Measurements from ENCODE around the gene USH2A. TPM values are rescaled to one million over a fixed set of nuclear protein-coding genes. Genes with fewer than 3 reads are reported as not detected.

Gene USH2A
- total and polyA plus RNA-seq, 5 experiments from 2014 or later, result not detected

DNA sequence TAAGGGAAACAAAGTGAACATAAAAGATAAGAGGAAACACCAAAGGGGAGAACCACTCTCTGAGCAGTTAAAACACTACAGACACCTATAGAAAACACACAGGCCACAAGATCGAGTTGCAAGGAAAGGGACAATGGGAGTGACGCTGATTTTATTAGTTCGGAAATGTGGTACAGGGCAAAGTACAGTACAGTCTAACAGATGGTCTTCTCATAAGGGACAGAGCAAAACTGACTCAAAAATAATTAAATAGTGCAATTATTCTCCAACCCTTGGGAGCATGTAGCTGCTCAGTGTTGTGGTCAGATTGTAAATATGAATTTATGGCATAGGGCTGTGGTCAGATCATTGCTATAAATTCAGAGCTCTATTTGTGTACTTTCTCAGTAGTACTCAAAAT, 352.0 kb downstream of the USH2A start:
- DNase-seq (no peak), ATAC-seq (no peak)
- H3K27ac Mint-ChIP-seq, result no peak overlapping the region
- POLR2A ChIA-PET, result no interaction called here
- H3K9me3 Mint-ChIP-seq, result peaks cover 0 to 17% (median 11%) of the 10 kb centered on the region in 9 donors
- H3K27me3 Mint-ChIP-seq, result peaks cover 0 to 8% (median 0%) of the 10 kb centered on the region in 5 donors
- no peaks in the 10 kb centered on the region for H3K36me3 Mint-ChIP-seq
- H3K4me1 Mint-ChIP-seq, result no peaks in the 10 kb centered on the region
- no peak overlapping the region for H3K4me3 Mint-ChIP-seq

DNA sequence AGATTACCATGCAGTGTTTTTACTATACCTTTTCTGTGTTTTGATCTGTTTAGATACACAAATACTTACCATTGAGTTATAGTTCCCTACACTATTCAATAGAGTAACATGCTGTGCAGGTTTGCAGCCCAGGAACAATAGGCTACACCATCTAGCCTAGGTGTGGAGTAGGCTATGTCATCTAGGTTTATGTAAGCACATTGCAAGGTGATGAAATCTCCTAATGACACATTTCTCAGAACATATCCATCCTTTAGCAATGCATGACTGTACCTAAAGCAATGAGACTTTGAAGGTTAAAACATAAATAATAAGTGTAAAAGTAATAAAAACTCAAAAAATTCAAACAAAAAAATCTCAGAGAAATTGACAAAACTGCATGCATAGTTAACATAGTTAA, 358.6 kb downstream of the USH2A start:
- no peak overlapping the region for H3K4me3 Mint-ChIP-seq
- H3K4me1 Mint-ChIP-seq, result no peaks in the 10 kb centered on the region
- H3K27me3 Mint-ChIP-seq, result peaks cover 0 to 8% (median 0%) of the 10 kb centered on the region in 5 donors
- POLR2A ChIA-PET, result no interaction called here
- ATAC-seq (no peak), DNase-seq (no peak)
- H3K36me3 Mint-ChIP-seq, result no peaks in the 10 kb centered on the region
- no peak overlapping the region for H3K27ac Mint-ChIP-seq
- H3K9me3 Mint-ChIP-seq, result peaks cover 1 to 40% (median 9%) of the 10 kb centered on the region in 9 donors

DNA sequence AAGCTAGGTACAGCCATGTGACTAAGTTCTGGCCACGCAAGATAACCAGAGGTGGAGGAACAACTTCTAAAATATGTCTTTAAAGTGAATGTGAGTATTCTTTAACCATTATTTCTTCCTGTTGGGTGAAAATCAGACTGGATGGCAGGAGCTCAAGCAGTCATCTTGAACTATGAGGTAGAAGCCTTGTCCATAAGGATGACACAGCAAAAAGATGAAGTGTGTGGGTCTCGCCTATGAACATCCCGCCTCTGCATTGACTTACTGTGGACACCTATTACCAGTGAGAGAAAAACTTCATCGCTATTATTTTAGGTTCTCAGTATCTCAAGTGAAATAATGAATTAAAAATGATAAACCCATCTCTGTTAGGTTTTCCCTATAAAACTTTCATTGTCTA, 365.3 kb downstream of the USH2A start:
- H3K36me3 Mint-ChIP-seq, result no peaks in the 10 kb centered on the region
- DNase-seq, result no peak
- H3K9me3 Mint-ChIP-seq, result peaks cover 0 to 15% (median 3%) of the 10 kb centered on the region in 9 donors
- ATAC-seq, result no peak
- no peak overlapping the region for H3K27ac Mint-ChIP-seq
- no peak overlapping the region for H3K4me3 Mint-ChIP-seq
- no peaks in the 10 kb centered on the region for H3K27me3 Mint-ChIP-seq
- POLR2A ChIA-PET, result no interaction called here
- H3K4me1 Mint-ChIP-seq, result no peaks in the 10 kb centered on the region

DNA sequence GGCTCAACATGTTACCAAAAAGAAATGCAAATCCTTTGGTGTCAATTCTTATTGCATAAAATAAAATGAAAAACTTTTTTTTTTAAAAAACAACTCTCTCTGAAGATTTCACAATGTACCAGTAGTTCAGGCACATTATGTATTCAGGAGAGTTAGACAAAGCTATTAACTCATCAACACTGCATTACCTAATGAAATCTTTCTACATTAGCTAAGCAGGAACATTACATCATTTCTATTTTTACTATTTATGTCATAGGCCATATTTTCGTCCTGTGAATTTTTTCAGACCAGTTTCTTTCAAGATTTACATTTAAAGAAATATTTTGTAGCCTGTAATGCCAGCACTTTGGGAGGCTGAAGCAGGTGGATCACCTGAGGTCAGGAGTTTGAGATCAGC, 366.2 kb downstream of the USH2A start:
- H3K27me3 Mint-ChIP-seq, result no peaks in the 10 kb centered on the region
- DNase-seq, result no peak

DNA sequence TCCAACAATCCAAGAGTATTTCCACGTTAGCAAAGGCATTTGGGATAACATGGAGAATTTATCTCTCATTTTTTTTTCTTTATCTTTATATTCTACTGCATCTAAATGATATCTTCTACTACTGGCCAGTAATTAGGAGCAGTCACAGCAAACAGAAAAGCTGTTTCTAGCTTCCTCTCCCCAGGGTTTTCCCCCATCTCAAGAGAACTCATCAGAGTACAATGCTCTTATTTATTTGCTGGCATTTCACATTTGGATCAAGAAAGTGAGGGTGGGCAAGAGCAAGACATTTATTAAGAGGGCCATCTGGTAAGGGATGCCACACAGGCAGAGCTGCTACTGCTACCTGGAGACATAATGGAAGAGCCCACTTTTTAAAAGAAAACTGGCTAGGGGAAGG, 368.2 kb downstream of the USH2A start:
- peaks cover 0 to 13% (median 5%) of the 10 kb centered on the region in 9 donors for H3K9me3 Mint-ChIP-seq
- H3K4me1 Mint-ChIP-seq, result no peaks in the 10 kb centered on the region
- ATAC-seq (no peak), DNase-seq (no peak)
- no peaks in the 10 kb centered on the region for H3K36me3 Mint-ChIP-seq
- no peak overlapping the region for H3K4me3 Mint-ChIP-seq
- no peaks in the 10 kb centered on the region for H3K27me3 Mint-ChIP-seq
- POLR2A ChIA-PET, result no interaction called here
- no peak overlapping the region for H3K27ac Mint-ChIP-seq

More for the DNA sequence above, 366.2 kb downstream of the USH2A start:
- POLR2A ChIA-PET, result no interaction called here
- Mint-ChIP-seq H3K27ac (no peak overlapping the region), H3K9me3 (peaks cover 0 to 7% (median 4%) of the 10 kb centered on the region in 9 donors), H3K36me3 (no peaks in the 10 kb centered on the region), H3K4me3 (no peak overlapping the region), H3K4me1 (no peaks in the 10 kb centered on the region)
- ATAC-seq, result no peak

DNA sequence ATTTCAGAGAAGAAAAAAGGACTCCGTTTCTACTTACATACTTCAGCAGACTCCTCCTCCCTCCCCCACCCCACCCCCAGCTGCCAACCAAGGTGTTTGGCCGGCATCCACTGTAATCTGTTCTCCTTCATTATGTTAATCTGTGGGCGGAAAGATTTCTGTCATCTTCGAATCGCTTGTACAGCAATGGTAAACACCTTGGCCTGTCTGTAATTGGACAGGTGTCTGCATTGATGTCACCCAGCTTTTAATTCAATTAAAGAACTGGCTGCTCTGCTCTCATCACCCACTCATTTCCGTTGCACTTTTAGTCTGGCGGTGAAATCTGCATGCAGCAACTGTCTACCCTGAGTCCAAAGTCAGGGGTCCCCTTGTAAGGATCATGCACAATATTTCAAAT, 368.6 kb downstream of the USH2A start:
- H3K4me3 Mint-ChIP-seq, result no peak overlapping the region
- DNase-seq (no peak), ATAC-seq (no peak)
- H3K36me3 Mint-ChIP-seq, result no peaks in the 10 kb centered on the region
- no peaks in the 10 kb centered on the region for H3K27me3 Mint-ChIP-seq
- no peaks in the 10 kb centered on the region for H3K4me1 Mint-ChIP-seq
- POLR2A ChIA-PET, result no interaction called here
- H3K27ac Mint-ChIP-seq, result no peak overlapping the region
- peaks cover 0 to 14% (median 4%) of the 10 kb centered on the region in 9 donors for H3K9me3 Mint-ChIP-seq

DNA sequence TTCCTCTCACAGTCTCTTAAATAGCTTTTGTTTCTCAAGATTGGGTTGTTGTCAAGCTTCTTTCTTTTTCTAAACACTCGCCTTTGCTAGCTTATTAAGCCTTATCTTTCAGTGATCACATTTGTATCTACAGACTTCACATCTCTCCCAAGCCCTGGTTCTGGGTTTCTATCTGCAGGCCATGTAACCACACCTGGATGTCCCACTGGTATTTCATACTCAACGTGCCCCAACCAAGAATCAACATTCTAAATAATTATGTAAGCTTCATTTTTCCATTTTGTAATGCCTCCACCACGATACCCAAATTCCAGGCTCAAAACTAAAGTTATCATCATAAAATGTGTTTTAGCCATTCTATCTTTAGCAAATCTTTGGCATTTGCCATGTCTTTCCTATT, 372.2 kb downstream of the USH2A start:
- Mint-ChIP-seq H3K4me1 (no peaks in the 10 kb centered on the region), H3K36me3 (no peaks in the 10 kb centered on the region), H3K27ac (no peak overlapping the region), H3K9me3 (peaks cover 0 to 16% (median 9%) of the 10 kb centered on the region in 9 donors), H3K4me3 (no peak overlapping the region), H3K27me3 (no peaks in the 10 kb centered on the region)
- no peak for ATAC-seq
- no peak for DNase-seq
- POLR2A ChIA-PET, result no interaction called here

DNA sequence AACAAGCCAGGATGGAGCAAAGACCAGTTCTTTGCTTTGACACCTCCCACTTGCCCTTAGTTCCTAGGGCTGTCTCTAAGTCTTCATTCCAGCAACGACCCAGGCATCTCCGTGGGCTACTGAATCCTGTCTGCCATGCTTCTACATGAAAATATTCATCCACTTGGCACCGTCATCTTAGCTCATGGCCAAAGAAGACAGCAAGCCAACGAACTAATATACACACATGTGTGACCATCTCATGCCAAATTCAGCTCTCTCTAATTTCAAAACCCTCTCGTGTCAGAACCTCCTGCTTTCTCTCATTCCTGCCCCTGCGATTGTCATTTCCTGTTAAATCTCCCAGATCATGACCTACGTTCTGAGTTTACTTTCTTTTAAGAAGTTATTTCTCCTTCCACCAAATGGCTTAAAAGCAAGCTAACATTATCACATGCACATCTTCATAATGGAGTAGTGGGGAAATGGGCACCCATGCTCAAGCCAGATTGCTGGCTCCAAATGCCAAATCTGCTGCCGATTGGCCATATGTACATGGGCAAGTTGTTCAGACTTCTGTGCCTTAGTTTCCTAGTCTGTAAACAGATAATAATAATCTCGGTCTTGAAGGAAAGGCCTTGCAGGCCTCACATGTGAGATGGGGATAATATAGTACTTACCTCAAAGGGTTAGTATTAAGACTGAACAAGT, 373.4 kb downstream of the USH2A start:
- no peak for ATAC-seq
- H3K4me1 Mint-ChIP-seq, result no peaks in the 10 kb centered on the region

DNA sequence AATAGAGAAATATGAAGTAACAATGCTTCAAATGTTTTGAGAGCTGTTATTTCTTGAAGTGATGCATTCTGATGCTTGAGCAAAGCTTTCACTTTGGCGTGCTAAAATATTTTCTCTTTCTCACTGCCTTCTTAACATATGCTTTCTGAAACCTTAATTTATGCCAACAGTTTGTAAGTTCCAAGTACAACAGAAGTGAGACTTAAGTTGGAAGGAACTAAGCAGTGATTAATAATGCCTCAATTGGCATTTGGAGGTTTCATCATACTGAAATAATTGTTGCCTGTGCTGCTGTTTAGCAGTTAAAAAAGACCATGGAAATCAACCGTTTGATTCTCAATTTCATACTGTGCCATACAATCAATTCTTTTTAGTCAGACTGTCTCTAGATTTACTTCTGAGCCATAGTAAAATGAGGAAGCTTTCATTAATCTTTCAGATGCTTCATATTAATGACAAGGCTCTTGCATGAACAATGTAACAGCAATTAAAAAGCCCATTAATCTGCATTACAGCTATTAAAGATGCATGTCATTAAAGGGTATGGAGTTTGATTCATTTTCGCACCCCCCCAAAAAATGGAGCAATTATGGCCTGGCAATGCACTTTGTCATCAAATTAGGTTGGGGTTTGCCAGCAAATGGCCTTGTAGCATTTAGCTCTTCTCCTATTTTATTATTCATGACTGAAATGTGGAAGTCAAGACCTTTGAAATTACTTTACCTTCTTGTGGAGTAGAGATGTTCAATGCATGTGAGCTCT, 375.3 kb downstream of the USH2A start:
- no peak overlapping the region for H3K27ac Mint-ChIP-seq
- peaks cover 0 to 19% (median 9%) of the 10 kb centered on the region in 9 donors for H3K9me3 Mint-ChIP-seq
- DNase-seq, result no peak
- no peaks in the 10 kb centered on the region for H3K36me3 Mint-ChIP-seq
- ATAC-seq, result no peak
- no peaks in the 10 kb centered on the region for H3K27me3 Mint-ChIP-seq
- POLR2A ChIA-PET, result no interaction called here
- H3K4me1 Mint-ChIP-seq, result no peaks in the 10 kb centered on the region
- no peak overlapping the region for H3K4me3 Mint-ChIP-seq

More for the DNA sequence above, 373.4 kb downstream of the USH2A start:
- Mint-ChIP-seq H3K27me3 (no peaks in the 10 kb centered on the region), H3K27ac (no peak overlapping the region), H3K36me3 (no peaks in the 10 kb centered on the region), H3K9me3 (peaks cover 0 to 15% (median 9%) of the 10 kb centered on the region in 9 donors), H3K4me3 (no peak overlapping the region)
- POLR2A ChIA-PET, result no interaction called here
- DNase-seq, result no peak

DNA sequence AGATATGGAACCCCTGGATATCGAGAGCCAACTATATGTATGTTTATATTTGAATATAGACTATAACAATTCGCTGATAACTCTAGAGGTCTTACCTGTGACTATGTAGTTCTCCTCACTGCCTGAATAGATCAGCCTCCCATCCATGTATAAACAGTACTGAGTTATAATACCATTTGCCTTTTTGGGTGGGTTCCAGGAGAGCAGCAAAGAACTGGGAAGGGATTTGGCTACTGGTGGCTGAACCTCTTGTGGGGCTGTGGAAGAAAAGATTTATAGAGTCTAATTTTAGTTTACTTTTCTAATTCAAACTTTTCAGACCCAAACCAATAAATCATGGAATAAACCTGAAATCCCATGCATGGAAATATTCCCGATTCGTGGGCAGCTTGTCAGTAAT, 376.9 kb downstream of the USH2A start:
- POLR2A ChIA-PET, result no interaction called here
- ATAC-seq, result no peak
- DNase-seq, result no peak

DNA sequence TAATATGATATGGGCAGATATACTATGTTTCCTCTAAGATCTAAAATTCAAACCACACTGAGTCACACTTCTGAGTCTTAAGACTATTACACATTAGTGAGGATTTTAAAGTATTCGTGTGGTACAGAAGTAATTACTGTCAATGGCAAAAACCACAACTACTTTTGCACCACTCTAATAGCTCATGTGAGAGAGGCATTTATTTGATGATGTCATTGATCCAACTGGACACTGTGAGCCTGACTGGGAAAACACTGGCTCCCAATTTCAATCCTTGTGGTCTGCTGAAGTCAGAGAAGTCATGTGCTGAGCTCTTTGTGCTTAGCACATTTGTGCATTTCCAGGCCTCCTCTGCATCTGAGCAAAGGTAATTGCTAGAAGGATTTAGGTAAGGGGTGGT, 377.8 kb downstream of the USH2A start:
- H3K27me3 Mint-ChIP-seq, result no peaks in the 10 kb centered on the region
- POLR2A ChIA-PET, result no interaction called here
- H3K36me3 Mint-ChIP-seq, result no peaks in the 10 kb centered on the region
- H3K4me1 Mint-ChIP-seq, result no peaks in the 10 kb centered on the region
- ATAC-seq (no peak), DNase-seq (no peak)
- no peak overlapping the region for H3K4me3 Mint-ChIP-seq
- H3K27ac Mint-ChIP-seq, result no peak overlapping the region
- H3K9me3 Mint-ChIP-seq, result peaks cover 0 to 18% (median 5%) of the 10 kb centered on the region in 9 donors

More for the DNA sequence above, 376.9 kb downstream of the USH2A start:
- Mint-ChIP-seq H3K27ac (no peak overlapping the region), H3K4me1 (no peaks in the 10 kb centered on the region), H3K36me3 (no peaks in the 10 kb centered on the region), H3K27me3 (no peaks in the 10 kb centered on the region), H3K9me3 (peaks cover 0 to 18% (median 9%) of the 10 kb centered on the region in 9 donors), H3K4me3 (no peak overlapping the region)

DNA sequence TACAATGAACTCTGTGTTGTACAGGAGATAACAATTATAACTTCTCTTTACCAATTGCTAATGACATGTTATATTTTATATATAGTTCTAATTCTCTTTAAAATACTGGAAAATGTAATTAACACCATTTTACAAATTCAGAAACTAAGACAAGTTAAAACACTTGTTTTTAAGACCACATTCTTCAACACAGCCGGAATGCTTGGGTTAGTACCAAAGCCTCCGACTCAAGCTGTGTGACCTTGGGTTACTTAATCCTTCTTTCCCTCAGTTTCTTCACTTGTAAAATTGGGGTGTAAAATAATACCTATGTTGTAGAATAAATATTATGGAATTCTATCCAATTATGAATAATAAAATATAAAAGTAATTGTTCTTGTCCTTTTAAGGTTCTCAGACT, 378.7 kb downstream of the USH2A start:
- ATAC-seq, result no peak

DNA sequence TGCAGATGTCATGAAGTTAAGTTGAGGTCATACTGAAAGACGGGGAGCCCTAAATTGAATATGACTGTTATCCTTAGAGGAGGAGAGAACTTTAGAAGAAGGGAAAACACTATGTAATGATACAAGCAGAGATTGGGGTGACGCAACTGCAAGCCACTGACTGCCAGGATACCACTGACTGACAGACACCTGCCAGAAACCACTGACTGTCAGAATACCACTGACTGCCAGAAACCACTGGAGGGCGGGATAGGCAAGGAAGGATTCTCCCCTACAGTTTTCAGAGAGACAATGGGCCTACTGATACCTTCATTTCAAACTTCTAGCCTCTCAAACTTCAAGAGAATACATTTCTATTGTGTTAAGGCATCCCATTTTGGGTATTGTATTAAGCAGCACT, 388.7 kb downstream of the USH2A start:
- no peak overlapping the region for H3K27ac Mint-ChIP-seq
- POLR2A ChIA-PET, result no interaction called here
- H3K36me3 Mint-ChIP-seq, result no peaks in the 10 kb centered on the region
- H3K4me1 Mint-ChIP-seq, result no peaks in the 10 kb centered on the region
- H3K27me3 Mint-ChIP-seq, result no peaks in the 10 kb centered on the region
- no peak overlapping the region for H3K4me3 Mint-ChIP-seq
- H3K9me3 Mint-ChIP-seq, result peaks cover 0 to 38% (median 3%) of the 10 kb centered on the region in 9 donors
- DNase-seq (no peak), ATAC-seq (no peak)

More for the DNA sequence above, 378.7 kb downstream of the USH2A start:
- peaks cover 0 to 27% (median 4%) of the 10 kb centered on the region in 9 donors for H3K9me3 Mint-ChIP-seq
- POLR2A ChIA-PET, result no interaction called here
- H3K36me3 Mint-ChIP-seq, result no peaks in the 10 kb centered on the region
- no peak for DNase-seq
- no peak overlapping the region for H3K27ac Mint-ChIP-seq
- H3K4me1 Mint-ChIP-seq, result no peaks in the 10 kb centered on the region
- no peaks in the 10 kb centered on the region for H3K27me3 Mint-ChIP-seq
- no peak overlapping the region for H3K4me3 Mint-ChIP-seq

All from naive thymus-derived CD8-positive, alpha-beta T cell (primary cell).